GM04504 (cell line): ENCODE data around the gene NUDT12.

ENCODE experiments used
- DNase-seq: peaks from one replicate; pipeline ENCODE4 v3.0.0-alpha.2; 2012; ENCODE audit warnings: low read depth

The NUDT12 gene

DNA sequence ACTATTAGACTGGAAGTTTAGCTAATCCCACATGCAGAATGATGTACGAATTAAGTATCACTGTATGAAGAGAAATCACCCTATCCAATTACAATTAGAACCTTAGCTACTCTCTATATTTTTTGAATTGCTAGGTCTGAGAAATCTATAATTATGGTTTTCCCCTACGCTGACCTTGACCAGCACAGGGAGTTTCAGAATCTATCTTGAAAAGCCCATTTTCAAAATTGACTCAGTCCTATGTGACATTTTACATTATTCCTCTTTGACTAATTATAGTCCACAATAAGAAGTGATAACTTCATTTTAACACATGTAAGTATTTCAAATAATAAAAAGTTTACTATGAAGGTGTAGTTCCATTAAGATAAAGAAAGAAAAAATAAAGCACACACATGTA, 21.5 kb downstream of the NUDT12 start:
- DNase-seq = no peak

DNA sequence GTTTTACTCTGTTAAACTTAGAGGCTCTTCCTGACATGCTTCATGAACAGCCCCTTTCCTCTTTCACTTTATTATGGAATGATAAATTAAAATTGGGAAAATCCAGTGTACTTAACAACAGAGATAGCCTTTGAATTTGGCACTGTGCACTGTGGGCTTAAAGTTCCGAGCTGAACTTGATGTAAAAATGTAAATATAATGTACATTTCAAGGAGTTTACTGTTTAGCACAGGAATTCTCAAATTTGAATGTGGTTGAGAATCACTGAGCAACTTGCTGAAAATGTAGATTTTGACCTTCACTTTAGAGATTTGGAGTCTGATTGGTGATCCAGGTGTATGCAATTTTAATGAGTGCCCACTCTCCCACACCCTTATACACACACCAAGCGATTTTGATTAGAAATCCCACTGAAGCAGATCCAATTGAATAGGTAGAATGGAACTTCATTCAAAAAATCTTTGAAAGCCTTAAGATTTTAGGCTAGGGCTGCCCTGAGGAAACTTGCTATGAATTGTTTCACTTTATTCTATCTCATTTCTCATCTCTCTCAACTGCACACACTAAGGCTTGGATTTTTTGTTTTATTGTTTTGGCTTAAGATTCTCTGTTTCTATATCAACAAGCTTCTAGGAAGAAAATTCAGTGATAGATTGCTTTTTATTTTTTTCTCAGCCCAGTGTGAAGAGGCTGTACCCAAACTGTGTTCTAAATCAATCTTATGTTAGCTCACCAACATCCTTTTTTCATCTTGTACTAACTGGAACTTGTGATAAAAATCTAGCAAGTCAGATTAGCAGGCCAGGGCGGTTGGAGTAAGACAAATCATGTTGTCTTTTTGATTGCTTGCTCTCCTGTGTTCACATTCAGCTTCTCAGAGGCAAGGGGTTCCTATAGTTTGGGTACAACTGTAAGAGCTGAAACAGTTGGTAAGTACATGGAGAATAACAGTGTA, 22.9 kb downstream of the NUDT12 start:
- DNase-seq = no peak

DNA sequence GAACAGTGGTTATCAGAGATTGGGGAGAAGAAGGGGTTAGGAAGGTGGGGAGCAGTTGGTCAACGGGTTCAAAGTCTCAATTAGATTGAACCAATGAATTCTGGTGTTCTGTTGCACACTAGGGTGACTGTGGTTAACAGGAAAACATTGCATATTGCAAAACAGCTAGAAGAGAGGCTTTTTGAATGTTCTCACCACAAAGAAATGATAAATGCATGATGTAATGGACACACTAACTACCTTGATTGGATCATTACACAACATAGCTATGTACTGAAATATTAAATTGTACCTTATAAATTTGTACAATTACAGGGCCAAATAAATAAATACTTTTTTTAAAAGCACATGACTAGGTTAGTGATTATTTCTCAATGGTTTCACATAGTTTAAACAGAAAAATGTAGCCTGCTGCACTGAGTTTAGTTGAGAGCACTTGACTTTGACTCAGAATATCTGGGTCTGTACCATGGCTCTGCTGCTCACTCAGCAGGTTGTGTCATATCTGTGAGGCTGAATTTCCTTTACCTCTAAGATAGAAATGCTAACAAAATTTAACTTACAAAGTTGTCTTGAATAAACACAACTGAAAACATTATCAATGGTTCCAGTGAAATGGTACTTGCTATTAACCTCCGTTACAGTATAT, 30.4 kb downstream of the NUDT12 start:
- DNase-seq = no peak

DNA sequence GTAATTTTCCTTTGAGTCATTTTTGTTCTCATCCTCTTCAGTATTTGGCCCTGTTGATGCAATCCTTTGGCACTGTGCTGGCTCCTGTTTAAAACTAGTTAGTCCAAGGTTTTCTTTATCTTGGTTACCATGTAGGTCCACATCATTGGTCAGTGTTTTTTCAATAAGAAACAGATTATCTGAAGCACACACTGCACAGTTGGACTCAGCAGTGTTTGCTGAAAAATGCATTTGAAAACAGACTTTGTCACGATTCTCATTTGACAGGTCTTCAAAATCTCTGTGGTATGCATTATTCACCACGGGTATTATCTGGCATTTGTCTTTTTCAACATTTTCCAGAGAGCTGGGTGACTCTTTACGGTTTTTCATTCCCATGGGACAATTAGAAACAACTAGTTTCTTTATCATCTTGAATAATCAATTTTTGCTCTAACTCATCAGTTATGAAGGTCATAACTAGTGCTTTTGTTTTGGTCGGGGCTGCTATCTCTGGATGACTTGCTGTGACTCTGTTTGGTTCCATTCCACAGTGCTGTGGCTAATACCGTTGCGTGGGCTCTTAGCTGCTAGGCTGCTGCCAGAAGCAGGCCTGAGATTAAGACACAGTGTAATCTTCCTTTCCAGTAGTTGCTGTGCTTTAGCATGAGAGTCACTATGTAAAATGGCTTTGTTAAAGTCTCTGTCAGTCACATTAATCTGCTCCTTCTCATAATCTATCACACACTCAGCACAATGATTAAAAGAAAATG, 36.2 kb downstream of the NUDT12 start:
- DNase-seq = peak; percentile 53

DNA sequence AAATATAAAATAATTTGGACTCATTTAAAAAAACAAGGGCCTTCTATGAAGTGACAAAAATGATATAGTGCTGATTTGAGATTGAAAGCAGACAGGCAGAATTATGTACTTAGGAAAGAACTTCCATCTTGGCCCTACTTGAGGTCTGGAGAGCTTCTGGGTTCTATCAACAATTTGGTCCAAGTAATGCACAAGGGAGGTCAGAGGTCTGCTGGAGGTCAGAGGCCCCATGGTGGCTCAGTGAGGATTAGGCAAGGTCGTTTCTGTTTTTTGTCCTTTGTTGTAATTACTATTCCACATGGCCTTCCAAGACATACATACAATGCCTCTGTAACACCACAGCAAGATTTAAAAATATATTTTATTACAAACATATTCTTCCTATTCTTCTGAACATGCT, 37.2 kb downstream of the NUDT12 start:
- DNase-seq = no peak

DNA sequence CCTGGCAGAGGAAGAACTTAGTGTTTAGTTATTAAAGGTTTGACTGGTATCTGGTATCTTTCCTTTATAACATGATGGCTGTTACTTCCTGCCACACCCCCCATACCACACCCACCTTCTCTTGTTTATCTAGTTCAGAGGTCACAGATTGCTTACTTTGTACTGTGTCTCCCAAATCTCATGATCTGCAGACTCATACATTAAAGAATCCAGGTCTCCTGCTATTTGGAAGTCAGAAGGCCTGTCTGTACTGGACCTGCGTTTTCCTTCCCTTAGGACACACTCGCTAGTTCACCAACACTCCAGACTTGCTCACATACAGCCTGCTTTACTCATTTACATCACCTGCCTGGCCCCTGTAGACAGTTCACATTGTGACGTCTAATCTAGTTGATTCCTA, 39.3 kb downstream of the NUDT12 start:
- DNase-seq = no peak

DNA sequence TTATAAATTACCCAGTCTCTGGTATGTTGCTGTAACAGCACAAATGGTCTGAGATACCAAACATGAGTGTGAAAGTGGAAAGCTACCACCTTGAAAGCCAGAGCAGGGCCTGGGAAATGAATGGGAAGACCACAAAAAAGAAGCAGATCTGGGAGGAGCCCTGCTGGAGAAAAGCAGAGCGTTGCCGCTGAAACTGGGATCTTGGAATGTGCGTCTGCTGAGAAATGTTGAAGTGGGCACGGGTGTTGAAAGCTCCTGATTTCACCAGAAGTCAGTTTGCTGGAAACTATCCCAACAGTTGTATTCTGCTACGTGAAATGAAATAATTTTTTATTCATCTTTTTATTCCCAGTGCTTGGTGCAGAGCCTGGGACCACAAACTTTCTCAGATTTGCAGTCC, 40.0 kb downstream of the NUDT12 start:
- DNase-seq = no peak

DNA sequence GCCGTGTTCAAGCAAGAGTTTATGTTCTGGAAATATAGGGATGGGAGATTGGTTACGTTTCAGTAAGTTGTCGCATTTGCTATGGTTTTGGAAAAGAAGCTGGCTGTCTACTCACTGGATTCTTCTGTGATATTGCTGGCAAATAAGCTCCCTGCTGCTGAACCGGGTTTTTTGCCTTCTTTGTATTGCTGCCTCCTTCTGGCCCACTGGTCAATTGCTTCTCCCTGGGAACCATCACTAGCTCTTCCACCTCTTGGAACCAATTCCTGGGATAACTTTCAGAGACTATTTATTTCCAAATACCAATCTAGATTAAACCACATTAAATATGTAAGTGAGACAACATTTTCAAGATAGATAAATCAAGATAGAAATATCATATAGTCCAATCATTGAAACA, 43.0 kb downstream of the NUDT12 start:
- DNase-seq = no peak

DNA sequence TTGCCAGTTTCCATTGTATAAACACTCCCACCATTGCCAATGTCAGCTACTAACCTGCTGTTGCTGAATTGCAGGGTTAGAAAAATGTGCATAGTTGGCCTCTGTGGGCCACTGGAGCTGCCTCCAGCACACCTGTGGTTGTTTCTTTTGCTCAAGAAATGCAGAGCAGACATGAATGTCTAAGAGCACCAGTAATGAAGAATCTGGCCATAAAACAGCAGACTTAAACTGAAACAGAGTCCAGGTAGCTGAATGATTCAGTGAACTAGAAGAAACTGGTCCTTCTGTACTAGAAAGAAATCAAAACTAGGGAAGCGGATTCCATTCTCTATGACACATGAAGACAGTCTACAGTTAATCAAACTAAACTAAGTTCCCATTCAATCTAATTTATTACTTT, 48.2 kb downstream of the NUDT12 start:
- no peak for DNase-seq

DNA sequence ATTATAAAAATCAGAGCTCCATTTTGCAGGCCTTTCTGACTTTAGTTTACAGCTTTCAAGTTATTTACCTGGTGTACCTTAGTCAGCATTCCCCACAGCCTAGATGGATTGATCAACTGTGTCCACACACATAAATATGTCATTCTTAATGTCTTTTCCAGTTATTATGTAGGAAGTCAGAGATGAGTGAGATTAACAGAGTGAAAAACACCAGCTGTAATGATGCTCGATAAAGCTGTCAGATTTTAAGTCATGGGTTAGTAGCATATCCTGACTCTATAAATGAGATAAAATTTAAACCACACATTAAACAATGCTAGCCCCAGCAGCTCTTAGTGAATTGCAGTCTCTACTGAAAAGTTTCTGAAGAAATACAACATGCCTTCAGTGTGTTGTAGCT, 48.9 kb downstream of the NUDT12 start:
- DNase-seq = no peak

DNA sequence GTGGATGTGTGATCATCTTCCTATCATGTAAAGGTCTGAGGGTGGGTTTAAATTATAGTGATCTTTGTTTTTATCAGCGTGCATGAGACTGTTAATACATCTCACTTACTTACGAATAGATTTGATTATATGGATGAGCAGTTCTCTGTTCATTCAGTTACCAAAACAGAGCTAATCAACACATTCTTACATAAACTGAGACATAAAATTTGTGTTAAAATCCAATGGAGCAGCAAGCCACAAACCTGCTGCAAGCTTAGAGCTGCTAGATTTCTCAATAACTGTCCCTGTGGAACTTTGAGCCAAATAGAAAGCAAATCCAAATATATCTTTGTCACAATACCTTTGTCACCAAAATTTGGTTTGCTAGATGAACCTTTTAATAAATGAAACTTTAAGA, 50.1 kb downstream of the NUDT12 start:
- no peak for DNase-seq

DNA sequence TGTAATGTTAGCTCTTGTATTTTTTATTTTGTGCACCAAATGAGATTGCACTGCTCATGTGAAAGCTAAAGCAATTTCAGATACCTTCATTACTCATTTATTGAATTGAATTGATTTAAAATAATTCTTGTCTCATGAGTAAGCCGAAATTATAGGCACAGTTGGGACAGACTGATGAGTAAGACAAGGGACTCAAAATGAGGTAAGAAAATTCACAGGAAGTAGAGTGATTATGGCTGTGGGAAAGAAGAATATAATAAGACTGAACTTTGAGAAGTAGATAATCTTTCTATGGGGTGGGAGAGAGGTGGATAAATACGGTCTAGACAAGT, 51.1 kb downstream of the NUDT12 start:
- DNase-seq = no peak

DNA sequence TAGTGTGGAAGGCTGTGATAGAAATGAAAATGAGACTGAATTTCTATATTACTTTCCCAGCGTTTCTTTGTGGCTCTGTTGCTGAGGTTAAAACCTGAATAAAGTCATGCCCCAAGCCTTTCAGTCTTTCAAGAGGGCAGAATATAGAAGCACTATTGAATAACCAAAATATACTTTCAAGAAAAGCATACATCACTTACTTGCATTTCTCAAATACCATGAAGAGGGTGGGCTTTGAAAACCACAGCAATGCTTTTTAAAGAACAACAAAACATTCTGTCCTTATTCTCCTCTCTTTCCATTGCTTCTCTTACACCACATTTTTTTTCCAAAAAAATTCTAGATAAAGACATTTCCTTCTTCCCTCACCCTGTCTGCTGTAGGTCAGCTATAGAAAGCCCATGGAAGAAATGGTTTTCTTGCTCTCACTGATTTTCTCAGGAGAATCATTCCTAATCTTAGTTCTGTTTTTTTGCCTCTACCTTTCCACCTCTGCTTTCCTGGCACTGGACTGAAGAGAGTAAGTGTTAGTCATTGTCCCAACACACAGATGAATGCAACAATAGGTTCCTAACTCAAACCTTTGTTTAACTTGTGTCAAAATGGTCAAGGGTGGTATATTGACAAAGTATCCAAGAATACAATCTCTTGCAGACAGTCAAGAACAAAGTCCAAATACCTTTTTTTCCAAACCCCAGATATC, 51.6 kb downstream of the NUDT12 start:
- DNase-seq = no peak

DNA sequence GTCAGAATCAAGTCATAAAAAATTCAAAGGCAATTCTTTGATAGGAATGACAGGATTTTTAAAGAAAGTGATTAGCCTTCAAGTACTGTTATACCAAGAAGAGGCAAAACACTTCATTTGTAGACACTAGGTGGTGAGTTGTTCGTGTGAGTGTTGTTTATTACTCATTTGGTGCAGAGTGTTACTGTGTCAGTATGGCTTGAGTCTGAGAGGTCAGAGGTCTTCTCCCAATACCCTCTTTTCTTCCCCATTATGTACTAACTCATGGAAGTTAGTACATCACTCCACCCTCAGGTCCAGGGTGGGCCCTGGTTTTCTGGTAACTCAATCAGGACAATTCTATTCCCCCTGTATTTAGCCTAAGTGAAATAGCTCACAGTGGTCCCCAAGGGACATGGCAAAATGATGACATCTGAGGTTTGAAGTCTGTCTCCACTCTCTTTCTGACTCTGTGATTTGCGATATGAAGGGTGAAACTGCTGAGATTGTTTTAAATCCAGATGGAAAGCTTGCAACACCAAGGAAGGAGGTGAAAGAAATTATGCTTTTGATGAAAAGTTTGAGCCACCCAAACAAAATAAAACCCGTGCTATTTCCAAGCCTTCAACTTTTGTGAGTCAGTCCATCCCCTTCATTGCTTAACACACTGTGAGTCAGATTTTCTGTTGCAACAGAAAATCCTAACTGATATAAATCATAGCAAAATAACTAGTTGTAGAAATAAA, 56.8 kb downstream of the NUDT12 start:
- DNase-seq = peak; percentile 87

DNA sequence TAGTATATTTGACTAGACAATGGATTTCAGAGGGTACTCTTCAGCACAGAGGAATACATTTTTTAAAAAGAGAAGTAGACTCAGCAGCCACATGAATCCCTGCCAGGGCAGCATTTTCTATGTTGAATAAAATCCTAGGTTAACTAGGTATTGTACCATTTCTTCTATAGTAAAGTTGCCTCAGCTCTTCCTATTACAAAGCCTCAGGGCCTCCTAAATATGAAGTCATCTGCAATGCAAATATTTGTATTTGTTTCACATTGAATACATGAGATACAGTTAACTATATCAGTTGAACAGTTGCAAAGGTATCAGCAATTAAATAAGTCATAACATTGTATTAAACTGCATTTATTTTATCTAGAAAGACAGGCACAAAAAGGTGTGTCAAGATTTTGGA, 59.5 kb downstream of the NUDT12 start:
- no peak for DNase-seq

DNA sequence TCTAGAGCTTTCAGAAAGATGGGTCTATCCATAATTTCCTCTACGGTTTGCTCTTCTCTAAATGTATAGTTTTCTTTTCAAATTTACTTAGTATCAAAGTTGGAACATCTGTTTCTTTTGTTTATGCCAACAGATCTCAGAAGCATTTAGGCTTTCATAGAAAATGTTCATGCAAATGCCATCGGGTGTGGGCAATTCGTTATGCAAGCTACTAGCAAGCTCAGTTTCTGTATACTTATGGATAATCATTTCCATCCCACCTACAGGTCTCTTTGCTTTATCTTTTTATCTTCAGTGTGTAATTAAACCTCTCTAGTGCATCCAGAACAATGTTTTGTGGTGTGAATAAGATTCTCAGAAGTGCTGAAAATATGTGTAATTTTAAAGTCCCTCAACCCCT, 59.9 kb downstream of the NUDT12 start:
- no peak for DNase-seq
